SK-N-SH (cell line): ENCODE measurements around the gene SPTA1. TPM values are rescaled to one million over a fixed set of nuclear protein-coding genes. Genes with fewer than 3 reads are reported as not detected.

Experiments
- CTCF ChIA-PET: fragments of 300-600, 350-600 bp; formaldehyde crosslinking; extraction: SDS; loops from one replicate; lab custom pipeline; 2021; lab: Yijun Ruan, JAX
- POLR2A ChIA-PET: fragments of 350-600 bp; sonication (Branson Sonifier 250); formaldehyde crosslinking; extraction: SDS; loops from one replicate; lab custom pipeline; 2020; ENCODE audit warnings: antibody characterized with exemption, inconsistent platforms; lab: Yijun Ruan, JAX
- DNase-seq: peaks from one replicate; pipeline ENCODE4 v3.0.0; 2012
- H2AFZ ChIP-seq: fragments of 200-600 bp; sonication (generic); 2 replicates; pipeline ENCODE4 v1.8.1; 2016; ENCODE audit warnings: antibody characterized with exemption, mild to moderate bottlenecking, low read depth
- H3F3A ChIP-seq: fragments of 200-600 bp; sonication (generic); replicated peaks from 2 replicates; pipeline ENCODE3; 2016; ENCODE audit warnings: antibody characterized with exemption, mild to moderate bottlenecking; ENCODE audit not compliant: insufficient read depth
- H3K27ac ChIP-seq, 2 experiments: fragments of 200-500 bp in 1 of 2; fragments of 200-600 bp in 1 of 2; sonication (Bioruptor generic) in 1 of 2; sonication (generic), shearing (Covaris generic) in 1 of 2; 2 replicates each; pipeline versions ENCODE4 v1.5.1 to v1.6.1; 2014 to 2016; ENCODE audit warnings: low read depth in 2 of 2, inconsistent platforms in 1 of 2, low read length in 1 of 2, mild to moderate bottlenecking in 1 of 2, mixed read lengths in 1 of 2
- H3K27me3 ChIP-seq: fragments of 200-600 bp; sonication (generic), shearing (Covaris generic); 2 replicates; pipeline ENCODE4 v1.6.1; 2016; ENCODE audit warnings: mixed run types; ENCODE audit not compliant: insufficient read depth
- H3K36me3 ChIP-seq, 2 experiments: fragments of 200-500 bp in 1 of 2; fragments of 200-600 bp in 1 of 2; sonication (Bioruptor generic) in 1 of 2; sonication (generic) in 1 of 2; replicated peaks in 1 of 2; 2 replicates each; pipeline versions ENCODE3 to v1.5.1; 2014 to 2016; ENCODE audit warnings: low read length in 1 of 2, mild to moderate bottlenecking in 1 of 2; ENCODE audit not compliant: insufficient read depth in 2 of 2, control insufficient read depth in 1 of 2
- H3K4me1 ChIP-seq, 2 experiments: fragments of 200-500 bp in 1 of 2; fragments of 200-600 bp in 1 of 2; sonication (Bioruptor generic) in 1 of 2; sonication (generic), shearing (Covaris generic) in 1 of 2; 2 replicates each; pipeline versions ENCODE4 v1.5.1 to v1.6.1; 2014 to 2016; ENCODE audit warnings: low read depth in 1 of 2, low read length in 1 of 2, mixed run types in 1 of 2; ENCODE audit not compliant: insufficient read depth in 2 of 2, control insufficient read depth in 1 of 2
- H3K4me2 ChIP-seq: fragments of 200-600 bp; sonication (generic), shearing (Covaris generic); 2 replicates; pipeline ENCODE4 v1.6.1; 2017; ENCODE audit warnings: mixed run types
- H3K4me3 ChIP-seq, 2 experiments: fragments of 200-500 bp in 1 of 2; fragments of 200-600 bp in 1 of 2; sonication (Bioruptor generic) in 1 of 2; sonication (generic), shearing (Covaris generic) in 1 of 2; 2 replicates each; pipeline versions ENCODE4 v1.5.1 to v1.8.1; 2014 to 2016; ENCODE audit warnings: low read depth in 2 of 2, inconsistent platforms in 1 of 2, low read length in 1 of 2, mild to moderate bottlenecking in 1 of 2, mixed read lengths in 1 of 2, moderate library complexity in 1 of 2
- H3K79me2 ChIP-seq: fragments of 200-600 bp; sonication (generic); 2 replicates; pipeline ENCODE4 v1.8.1; 2017; ENCODE audit warnings: mild to moderate bottlenecking; ENCODE audit not compliant: insufficient read depth
- H3K9ac ChIP-seq: fragments of 200-600 bp; sonication (generic); 2 replicates; pipeline ENCODE4 v1.6.1; 2017; ENCODE audit warnings: mixed run types
- H3K9me2 ChIP-seq: fragments of 200-600 bp; sonication (generic); 2 replicates; pipeline ENCODE4 v1.6.1; 2017; ENCODE audit warnings: mixed run types
- H3K9me3 ChIP-seq: fragments of 200-600 bp; sonication (generic); 2 replicates; pipeline ENCODE4 v1.6.1; 2017; ENCODE audit warnings: mixed run types, mild to moderate bottlenecking, moderate library complexity
- H4K20me1 ChIP-seq: fragments of 200-600 bp; sonication (generic); 2 replicates; pipeline ENCODE4 v1.6.1; 2017; ENCODE audit warnings: mild to moderate bottlenecking, mixed run types; ENCODE audit not compliant: insufficient read depth
- CHD2 ChIP-seq: fragments of 150-350 bp; IDR thresholded peaks from 2 replicates; pipeline ENCODE4 v1.6.1; 2018; ENCODE audit warnings: low read length; ENCODE audit not compliant: partially characterized antibody
- ELF1 ChIP-seq: IDR thresholded peaks from 2 replicates; pipeline ENCODE4 v1.4.0; 2012
- EZH2phosphoT487 ChIP-seq: fragments of 200-600 bp; sonication (generic); IDR thresholded peaks from 2 replicates; pipeline ENCODE4 v1.6.1; 2017; ENCODE audit warnings: low read depth, mixed run types, mild to moderate bottlenecking, antibody characterized with exemption, moderate library complexity, borderline replicate concordance
- FOSL2 ChIP-seq: IDR thresholded peaks from 2 replicates; pipeline ENCODE4 v1.4.0; 2012; ENCODE audit warnings: low read depth, mild to moderate bottlenecking, moderate library complexity, borderline replicate concordance
- FOXJ3 ChIP-seq: sonication (generic); formaldehyde crosslinking; IDR thresholded peaks from 2 replicates; pipeline ENCODE4 v1.5.1; 2020; ENCODE audit warnings: mild to moderate bottlenecking, missing genetic modification reagents
- FOXM1 ChIP-seq: IDR thresholded peaks from 2 replicates; pipeline ENCODE4 v1.4.0; 2012; ENCODE audit warnings: low read depth, mild to moderate bottlenecking
- GATA2 ChIP-seq: sonication (generic); formaldehyde crosslinking; IDR thresholded peaks from 2 replicates; pipeline ENCODE4 v1.5.0; 2020; ENCODE audit warnings: mild to moderate bottlenecking, missing genetic modification reagents
- JUND ChIP-seq: IDR thresholded peaks from 2 replicates; pipeline ENCODE4 v1.4.0; 2012
- MEF2A ChIP-seq: IDR thresholded peaks from 2 replicates; pipeline ENCODE4 v1.4.0; 2012; ENCODE audit warnings: low read depth, borderline replicate concordance
- MXI1 ChIP-seq: IDR thresholded peaks from 2 replicates; pipeline ENCODE4 v1.6.1; 2012; ENCODE audit warnings: mild to moderate bottlenecking, low read depth, low read length, improper control_type of control experiment
- NFIC ChIP-seq: IDR thresholded peaks from 2 replicates; pipeline ENCODE4 v1.4.0; 2012; ENCODE audit warnings: borderline replicate concordance
- NRF1 ChIP-seq: IDR thresholded peaks from 2 replicates; pipeline ENCODE4 v1.6.1; 2012; ENCODE audit warnings: low read depth, mild to moderate bottlenecking, low read length
- POLR2AphosphoS5 ChIP-seq: IDR thresholded peaks from 2 replicates; pipeline ENCODE4 v1.6.1; 2012; ENCODE audit warnings: low read depth, low read length
- RAD21 ChIP-seq: IDR thresholded peaks from 2 replicates; pipeline ENCODE4 v1.6.1; 2012; ENCODE audit warnings: mild to moderate bottlenecking, low read length
- RCOR1 ChIP-seq: fragments of 150-350 bp; IDR thresholded peaks from 2 replicates; pipeline ENCODE4 v1.6.1; 2017; ENCODE audit warnings: antibody characterized with exemption, low read length
- RXRA ChIP-seq: IDR thresholded peaks from 2 replicates; pipeline ENCODE4 v1.4.0; 2012; ENCODE audit warnings: low read depth, mild to moderate bottlenecking, borderline replicate concordance
- SIN3A ChIP-seq: IDR thresholded peaks from 2 replicates; pipeline ENCODE4 v1.6.1; 2012; ENCODE audit warnings: low read depth, mild to moderate bottlenecking, low read length, moderate library complexity, borderline replicate concordance
- SMC3 ChIP-seq: IDR thresholded peaks from 2 replicates; pipeline ENCODE4 v1.6.1; 2012; ENCODE audit warnings: low read depth, low read length, improper control_type of control experiment
- TAF1 ChIP-seq: IDR thresholded peaks from 2 replicates; pipeline ENCODE4 v1.6.1; 2012; ENCODE audit warnings: low read depth, mild to moderate bottlenecking, low read length, moderate library complexity, borderline replicate concordance
- TEAD4 ChIP-seq: IDR thresholded peaks from 2 replicates; pipeline ENCODE4 v1.4.0; 2012; ENCODE audit warnings: mild to moderate bottlenecking, borderline replicate concordance; ENCODE audit not compliant: insufficient read depth
- YY1 ChIP-seq: IDR thresholded peaks from 2 replicates; pipeline ENCODE4 v1.4.0; 2012; ENCODE audit warnings: low read depth, mild to moderate bottlenecking
- ZBTB33 ChIP-seq: IDR thresholded peaks from 2 replicates; pipeline ENCODE4 v1.4.0; 2012; ENCODE audit warnings: low read depth, borderline replicate concordance
- WGBS: methylation state at CpG from one replicate; pipeline ENCODE4 v1.1.6; 2017; ENCODE audit warnings: low lambda C conversion rate; 5-methylcytosine and 5-hydroxymethylcytosine counted together
- polyA plus RNA-seq, 3 experiments: library from polyadenylated mRNA; depleted of rRNA; stranded (reverse); fragments of >200 nt; gene quantifications; 2 replicates each; pipeline ENCODE4 v1.2.3, GENCODE V29; 2012
- TF ChIP-seq, protein P1 (sequence below): IDR thresholded peaks from 2 replicates; pipeline ENCODE4 v1.4.0; 2012; ENCODE audit warnings: low read depth
- TF ChIP-seq, protein P2 (sequence below): fragments of 150-350 bp; IDR thresholded peaks from 2 replicates; pipeline ENCODE4 v1.6.1; 2016; ENCODE audit warnings: mild to moderate bottlenecking, low read depth, low read length

SPTA1 gene
- polyA plus RNA-seq, 1 of the 3 experiments (the other 2 are of a cell fraction) = not detected

- no peak for TF ChIP-seq TAF1
- TF ChIP-seq MXI1 = no peak
- no peak for TF ChIP-seq EZH2phosphoT487
- TF ChIP-seq MEF2A = no peak
- TF ChIP-seq, all 33 proteins: peak for 0
Observed at GRCh38 chr1:158674302-158674701, 12.2 kb downstream of the SPTA1 start (continued).

DNA sequence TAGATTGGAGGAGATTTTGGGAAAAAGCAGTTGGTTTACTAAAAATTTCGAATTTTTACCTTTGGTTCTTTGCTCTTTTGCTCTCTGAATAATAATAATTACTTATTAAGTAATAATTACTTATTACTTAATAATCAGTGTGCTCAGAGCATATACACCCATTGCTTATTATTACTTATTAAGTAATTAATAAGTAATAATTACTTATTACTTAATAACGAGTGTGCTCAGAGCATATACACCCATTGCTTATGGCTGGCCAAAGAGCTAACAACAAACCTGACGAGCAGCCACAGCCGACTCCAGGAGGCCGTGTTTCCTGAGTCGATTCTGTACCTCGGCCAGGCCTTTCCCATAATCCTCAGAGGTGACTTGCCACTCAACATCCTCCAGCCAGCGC lies 20.5 kb downstream of the SPTA1 start:
- Histone ChIP-seq H3K4me1 (no peaks in the 10 kb centered on the region), H4K20me1 (no peaks in the 10 kb centered on the region), H3K9ac (no peak overlapping the region), H3K4me3 (no peak overlapping the region), H2AFZ (no peak overlapping the region), H3K9me3 (no peaks in the 10 kb centered on the region), H3F3A (no peaks in the 10 kb centered on the region), H3K27ac (no peak overlapping the region), H3K79me2 (no peaks in the 10 kb centered on the region), H3K4me2 (no peak overlapping the region), H3K27me3 (no peaks in the 10 kb centered on the region), H3K36me3 (no peaks in the 10 kb centered on the region), H3K9me2 (no peaks in the 10 kb centered on the region)
- ChIA-PET CTCF (no interaction called here), POLR2A (no interaction called here)
- WGBS = 4% methylated on average over 8 of the region's 8 CpGs
- TF ChIP-seq SMC3 = no peak
- no peak for TF ChIP-seq RXRA
- no peak for TF ChIP-seq SIN3A
- no peak for TF ChIP-seq CHD2
- TF ChIP-seq FOXM1 = no peak
- no peak for TF ChIP-seq JUND
- TF ChIP-seq, protein P1, sequence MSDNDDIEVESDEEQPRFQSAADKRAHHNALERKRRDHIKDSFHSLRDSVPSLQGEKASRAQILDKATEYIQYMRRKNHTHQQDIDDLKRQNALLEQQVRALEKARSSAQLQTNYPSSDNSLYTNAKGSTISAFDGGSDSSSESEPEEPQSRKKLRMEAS = no peak
- no peak for TF ChIP-seq RAD21
- no peak for TF ChIP-seq YY1
- no peak for TF ChIP-seq MEF2A
- TF ChIP-seq FOSL2 = no peak
- TF ChIP-seq TEAD4 = no peak
- no peak for TF ChIP-seq GATA2
- no peak for DNase-seq

DNA sequence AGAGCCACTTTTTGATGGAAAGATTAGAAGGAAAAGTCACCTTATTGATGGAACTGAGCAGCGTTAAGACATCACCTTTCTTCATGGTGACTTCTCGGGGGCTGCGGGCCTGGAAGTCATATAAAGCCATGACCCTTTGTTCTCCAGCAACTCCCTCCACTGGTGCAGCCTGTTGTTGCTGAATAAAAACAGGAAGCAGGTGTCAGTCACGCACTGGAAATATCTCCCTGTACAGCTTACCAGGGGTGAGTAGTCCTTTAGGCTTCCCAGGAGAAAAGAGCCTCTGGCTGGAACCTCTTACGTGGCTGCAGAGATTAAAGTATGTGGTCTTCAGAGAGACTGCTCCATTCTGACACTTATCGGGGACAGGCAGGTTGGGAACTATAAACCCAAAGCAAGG lies 31.9 kb downstream of the SPTA1 start:
- H3K9me2 ChIP-seq = no peaks in the 10 kb centered on the region
- no peaks in the 10 kb centered on the region for H3K9me3 ChIP-seq
- H3K27me3 ChIP-seq = no peaks in the 10 kb centered on the region; the same call in 1 of the 2 replicates
- ChIA-PET POLR2A (no interaction called here), CTCF (no interaction called here)
- no peak overlapping the region for H3K4me2 ChIP-seq
- no peak overlapping the region for H2AFZ ChIP-seq
- no peaks in the 10 kb centered on the region for H3K4me1 ChIP-seq
- H4K20me1 ChIP-seq = no peaks in the 10 kb centered on the region
- under 1% methylated on average over 6 of the region's 6 CpGs for WGBS
- H3K36me3 ChIP-seq = no peaks in the 10 kb centered on the region
- H3K9ac ChIP-seq = no peak overlapping the region
- no peaks in the 10 kb centered on the region for H3F3A ChIP-seq
- no peak overlapping the region for H3K4me3 ChIP-seq
- H3K27ac ChIP-seq = no peak overlapping the region
- no peak for DNase-seq
- no peaks in the 10 kb centered on the region for H3K79me2 ChIP-seq
- no peak for TF ChIP-seq NFIC
- TF ChIP-seq RAD21 = no peak
- no peak for TF ChIP-seq POLR2AphosphoS5
- TF ChIP-seq, protein P2, sequence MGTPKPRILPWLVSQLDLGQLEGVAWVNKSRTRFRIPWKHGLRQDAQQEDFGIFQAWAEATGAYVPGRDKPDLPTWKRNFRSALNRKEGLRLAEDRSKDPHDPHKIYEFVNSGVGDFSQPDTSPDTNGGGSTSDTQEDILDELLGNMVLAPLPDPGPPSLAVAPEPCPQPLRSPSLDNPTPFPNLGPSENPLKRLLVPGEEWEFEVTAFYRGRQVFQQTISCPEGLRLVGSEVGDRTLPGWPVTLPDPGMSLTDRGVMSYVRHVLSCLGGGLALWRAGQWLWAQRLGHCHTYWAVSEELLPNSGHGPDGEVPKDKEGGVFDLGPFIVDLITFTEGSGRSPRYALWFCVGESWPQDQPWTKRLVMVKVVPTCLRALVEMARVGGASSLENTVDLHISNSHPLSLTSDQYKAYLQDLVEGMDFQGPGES = no peak
- no peak for TF ChIP-seq TAF1
- no peak for TF ChIP-seq YY1
- no peak for TF ChIP-seq SIN3A
- no peak for TF ChIP-seq EZH2phosphoT487
- TF ChIP-seq FOSL2 = no peak
- TF ChIP-seq MEF2A = no peak
- TF ChIP-seq ZBTB33 = no peak
- no peak for TF ChIP-seq NRF1
- no peak for TF ChIP-seq FOXJ3 (CRISPR knock-in tag)
- TF ChIP-seq CHD2 = no peak
- no peak for TF ChIP-seq RCOR1
- TF ChIP-seq JUND = no peak
- no peak for TF ChIP-seq FOXM1
- TF ChIP-seq ELF1 = no peak
- TF ChIP-seq MXI1 = no peak
